Epithelial cell of proximal tubule (primary cell): ENCODE results near the gene FBRSL1. TPM values are rescaled to one million over a fixed set of nuclear protein-coding genes. Genes with fewer than 3 reads are reported as not detected.

Source experiments
- DNase-seq: peaks from one replicate; pipeline ENCODE4 v3.0.0-alpha.2; 2011; ENCODE audit warnings: low read depth
- H3K4me3 ChIP-seq: 2 replicates; pipeline ENCODE4 v1.5.1; 2011; ENCODE audit warnings: low read depth, mild to moderate bottlenecking, low read length
- CTCF ChIP-seq: conservative IDR thresholded peaks from 2 replicates; pipeline ENCODE4 v1.5.1; 2012; ENCODE audit warnings: low read depth, mild to moderate bottlenecking, low read length
- total RNA-seq: library from RNA; depleted of rRNA; stranded (reverse); fragments of >200 nt; gene quantifications from 2 replicates; pipeline ENCODE4 v1.2.3, GENCODE V29; 2015

FBRSL1 gene
- total RNA-seq, 1 donor from 2014 or later, result 95.9 TPM

GRCh38 chr12:132477703-132478432 is 12.1 kb upstream of the FBRSL1 start:
- no peak for DNase-seq
- H3K4me3 ChIP-seq, result no peak overlapping the region
- no peak for TF ChIP-seq CTCF

GRCh38 chr12:132478433-132478803 is 11.5 kb upstream of the FBRSL1 start:
- TF ChIP-seq CTCF, result no peak
- no peak for DNase-seq
- H3K4me3 ChIP-seq, result no peak overlapping the region

- no peak overlapping the region for H3K4me3 ChIP-seq
- DNase-seq, result no peak
- no peak for TF ChIP-seq CTCF
Observed at GRCh38 chr12:132478845-132479244, 11.1 kb upstream of the FBRSL1 start.

- no peak for DNase-seq
- no peak overlapping the region for H3K4me3 ChIP-seq
- no peak for TF ChIP-seq CTCF
Observed at GRCh38 chr12:132479291-132479690, 10.7 kb upstream of the FBRSL1 start.

GRCh38 chr12:132479938-132480622 is 9.9 kb upstream of the FBRSL1 start:
- TF ChIP-seq CTCF, result no peak
- no peak overlapping the region for H3K4me3 ChIP-seq
- DNase-seq, result no peak

- no peak overlapping the region for H3K4me3 ChIP-seq
- DNase-seq, result no peak
- TF ChIP-seq CTCF, result no peak
Observed at GRCh38 chr12:132480623-132481132, 9.3 kb upstream of the FBRSL1 start.

GRCh38 chr12:132481345-132481744 is 8.6 kb upstream of the FBRSL1 start:
- no peak for TF ChIP-seq CTCF
- no peak for DNase-seq

More at GRCh38 chr12:132481345-132481744, 8.6 kb upstream of the FBRSL1 start:
- H3K4me3 ChIP-seq, result no peak overlapping the region
